GM12891 (cell line): ENCODE data around the gene CTBP2.
"Not testable (repeated sequence)": the region's sequence is repeated elsewhere in the genome, so short reads cannot be mapped to it uniquely, and the experiment has no call there.

ENCODE experiments used
- DNase-seq: peaks from one replicate; pipeline ENCODE4 v3.0.0; 2011; ENCODE audit warnings: low spot score; ENCODE audit not compliant: insufficient read length
- FAIRE-seq: peaks from 2 replicates; lab custom pipeline; 2011; peaks lifted over from hg19 to GRCh38; lab: Jason Lieb, UNC
- PAX5 ChIP-seq: IDR thresholded peaks from 2 replicates; pipeline ENCODE4 v1.6.1; 2011; ENCODE audit warnings: low read length, moderate library complexity, mild to moderate bottlenecking; ENCODE audit not compliant: insufficient read depth, severe bottlenecking
- POLR2A ChIP-seq: IDR thresholded peaks from 2 replicates; pipeline ENCODE4 v1.6.1; 2011; ENCODE audit warnings: low read depth, low read length, control low read depth
- POLR2AphosphoS5 ChIP-seq: IDR thresholded peaks from 2 replicates; pipeline ENCODE4 v1.6.1; 2011; ENCODE audit warnings: low read depth, low read length, control low read depth
- POU2F2 ChIP-seq: IDR thresholded peaks from 2 replicates; pipeline ENCODE4 v1.6.1; 2011; ENCODE audit warnings: low read depth, mild to moderate bottlenecking, control low read depth, low read length, moderate library complexity
- SPI1 ChIP-seq: IDR thresholded peaks from 2 replicates; pipeline ENCODE4 v1.6.1; 2011; ENCODE audit warnings: low read depth, low read length, control low read depth
- TAF1 ChIP-seq: IDR thresholded peaks from 2 replicates; pipeline ENCODE4 v1.6.1; 2011; ENCODE audit warnings: low read depth, low read length, control low read depth

Gene CTBP2

GRCh38 chr10:125187238-125188194 is 27.2 kb upstream of the CTBP2 start:
- DNase-seq (no peak), FAIRE-seq (no peak)
- TF ChIP-seq TAF1 (no peak), POLR2A (no peak), POLR2AphosphoS5 (no peak), POU2F2 (no peak), SPI1 (no peak), PAX5 (no peak)

- FAIRE-seq, result no peak
- TF ChIP-seq POU2F2, result no peak
- TF ChIP-seq POLR2A, result no peak
- TF ChIP-seq PAX5, result no peak
- no peak for TF ChIP-seq TAF1
- no peak for TF ChIP-seq SPI1
- no peak for TF ChIP-seq POLR2AphosphoS5
- DNase-seq, result no peak
These were observed 26.2 kb upstream of the CTBP2 start for GRCh38 chr10:125186431-125187170.

DNA sequence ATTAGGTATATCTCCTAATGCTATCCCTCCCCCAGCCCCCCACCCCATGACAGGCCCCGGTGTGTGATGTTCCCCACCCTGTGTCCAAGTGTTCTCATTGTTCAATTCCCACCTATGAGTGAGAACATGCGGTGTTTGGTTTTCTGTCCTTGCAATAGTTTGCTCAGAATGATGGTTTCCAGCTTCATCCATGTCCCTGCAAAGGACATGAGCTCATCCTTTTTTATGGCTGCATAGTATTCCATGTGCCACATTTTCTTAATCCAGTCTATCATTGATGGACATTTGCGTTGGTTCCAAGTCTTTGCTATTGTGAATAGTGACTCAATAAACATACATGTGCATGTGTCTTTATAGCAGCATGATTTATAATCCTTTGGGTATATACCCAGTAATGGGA is 18.7 kb upstream of the CTBP2 start:
- not testable (repeated sequence) for FAIRE-seq, DNase-seq

DNA sequence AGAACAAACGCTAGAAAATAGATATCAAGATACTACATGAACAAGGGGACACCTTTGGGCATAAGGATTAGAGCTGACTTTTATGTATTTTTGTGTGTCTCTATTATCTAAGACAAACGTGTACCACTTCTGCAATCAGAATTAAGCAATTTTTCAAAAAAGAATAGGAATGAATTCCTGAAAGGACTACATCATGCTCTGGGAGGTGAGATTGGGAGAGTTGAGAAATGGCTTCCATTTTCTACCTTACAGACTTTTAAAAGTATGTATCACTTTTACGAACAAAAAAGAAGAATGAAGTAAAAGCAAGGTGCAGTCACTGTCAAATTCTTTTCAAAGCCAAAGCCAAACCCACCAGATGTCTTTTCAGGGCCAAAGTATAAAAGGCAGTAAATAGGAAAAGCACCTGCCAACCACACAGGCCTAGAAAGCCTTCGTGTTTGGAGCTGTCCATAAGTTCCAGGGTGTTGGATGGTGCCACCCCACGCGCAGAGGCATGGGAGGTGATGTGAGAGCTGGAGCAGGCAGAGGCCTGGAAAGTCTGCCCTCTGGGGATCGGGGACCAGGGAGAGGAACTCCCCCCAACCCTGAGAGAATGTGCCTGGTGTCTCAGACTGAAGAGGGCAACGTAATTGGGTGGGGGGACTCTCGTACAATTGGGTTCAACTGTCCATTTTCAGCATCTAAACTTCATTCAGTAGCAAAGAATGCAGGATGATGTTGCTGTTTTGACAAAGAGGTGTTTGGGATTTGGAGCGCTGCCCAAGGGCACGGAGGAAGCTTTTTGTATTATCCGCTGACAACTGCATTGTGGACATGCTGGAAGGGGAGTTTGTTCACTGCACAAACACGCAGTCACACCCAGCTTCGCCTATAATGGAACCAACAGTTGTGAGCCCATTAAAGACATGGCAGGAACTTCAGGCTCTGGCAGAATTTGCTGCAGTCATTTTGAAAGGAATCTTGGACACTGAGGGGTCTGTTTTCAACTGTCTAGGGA is 17.6 kb upstream of the CTBP2 start:
- DNase-seq (no peak), FAIRE-seq (no peak)
- TF ChIP-seq POLR2A (no peak), PAX5 (no peak), POLR2AphosphoS5 (no peak), TAF1 (no peak), SPI1 (no peak), POU2F2 (no peak)

GRCh38 chr10:125175807-125176206 is 15.4 kb upstream of the CTBP2 start:
- no peak for TF ChIP-seq TAF1
- TF ChIP-seq POU2F2, result no peak
- no peak for TF ChIP-seq POLR2A
- TF ChIP-seq SPI1, result no peak
- no peak for TF ChIP-seq POLR2AphosphoS5
- FAIRE-seq (no peak), DNase-seq (no peak)

- DNase-seq (no peak), FAIRE-seq (no peak)
- no peak for TF ChIP-seq POLR2A
These were observed 14.0 kb upstream of the CTBP2 start for GRCh38 chr10:125174360-125174759.

DNA sequence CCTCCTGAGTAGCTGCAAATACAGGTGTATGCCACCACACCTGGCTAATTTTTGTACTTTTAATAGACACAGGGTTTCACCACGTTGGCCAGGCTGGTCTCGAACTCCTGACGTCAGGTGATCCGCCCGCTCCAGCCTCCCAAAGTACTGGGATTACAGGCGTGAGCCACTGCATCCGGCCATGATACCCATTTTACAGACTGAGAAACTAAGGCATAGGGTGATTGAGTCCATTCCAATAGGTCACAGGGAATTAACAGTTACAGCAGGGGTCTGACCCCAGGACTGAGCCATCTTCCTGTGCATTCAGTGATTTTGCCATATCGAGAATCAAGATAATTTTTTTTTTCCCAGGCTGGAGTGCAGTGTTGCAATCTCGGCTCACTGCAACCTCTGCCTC is 12.3 kb upstream of the CTBP2 start:
- TF ChIP-seq SPI1 (no peak), POU2F2 (no peak), POLR2AphosphoS5 (no peak), POLR2A (no peak), PAX5 (no peak), TAF1 (no peak)
- no peak for DNase-seq
- FAIRE-seq, result no peak

DNA sequence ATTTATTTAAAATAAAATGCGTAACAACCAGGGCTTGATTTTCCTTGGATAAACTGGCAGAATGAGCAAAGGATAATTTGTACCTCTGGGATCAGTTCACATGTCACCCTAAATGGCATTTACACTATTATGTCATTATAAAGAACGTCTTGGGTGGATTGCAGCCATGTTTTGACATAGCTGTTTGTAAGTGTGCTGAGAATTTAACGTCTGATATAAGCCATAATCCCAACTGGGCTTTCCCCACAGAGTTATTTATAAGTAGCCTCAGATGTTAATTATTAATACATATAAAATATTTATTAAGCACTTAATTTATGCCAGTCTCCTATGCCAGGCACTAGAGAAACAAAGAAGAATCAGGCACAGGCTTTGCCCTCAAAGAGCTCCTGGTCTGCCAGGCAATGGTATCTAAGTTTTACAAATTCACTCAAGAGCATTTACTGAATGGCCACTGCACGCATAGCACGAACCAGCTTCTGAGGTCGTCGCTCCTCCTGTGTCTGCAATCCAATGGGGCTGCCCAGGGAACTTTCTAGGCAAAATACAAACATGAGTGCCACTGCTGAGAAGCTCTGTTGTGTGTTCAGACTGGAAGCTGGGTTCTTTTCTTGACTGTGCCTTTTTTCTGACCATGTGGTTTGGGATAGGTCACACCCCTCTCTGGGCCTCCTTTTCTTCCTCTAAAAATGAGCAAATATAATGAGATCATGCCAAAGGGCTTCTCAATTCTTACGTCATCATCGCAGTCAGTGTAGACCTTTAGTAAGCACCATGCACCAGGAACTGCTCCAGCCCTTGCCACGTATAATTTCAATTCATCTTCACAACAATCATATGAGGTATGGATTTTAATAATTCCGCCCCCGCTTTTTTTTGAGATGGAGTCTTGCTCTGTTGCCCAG is 11.3 kb upstream of the CTBP2 start:
- FAIRE-seq, result no peak
- DNase-seq, result no peak
- TF ChIP-seq PAX5 (no peak), POLR2AphosphoS5 (no peak), TAF1 (no peak), SPI1 (no peak), POLR2A (no peak), POU2F2 (no peak)

GRCh38 chr10:125169915-125170314 is 9.6 kb upstream of the CTBP2 start:
- DNase-seq (no peak), FAIRE-seq (no peak)
- no peak for TF ChIP-seq POU2F2
